Peyer's patch (tissue), 4 donors: ENCODE results near the gene RAB20.

Source experiments
- CTCF ChIP-seq, 6 experiments: fragments of 450-650 bp in 4 of 6; fragments of 200-600 bp in 2 of 6; sonication (generic) in 1 of 6; IDR thresholded peaks; one replicate each; pipeline ENCODE4 v1.5.1; 2017 to 2019; ENCODE audit warnings: antibody characterized with exemption in 6 of 6, mild to moderate bottlenecking in 3 of 6, moderate library complexity in 1 of 6
- POLR2A ChIP-seq, 2 donors: fragments of 450-650 bp; IDR thresholded peaks; one replicate each; pipeline ENCODE4 v1.5.1; 2017; ENCODE audit warnings: antibody characterized with exemption in 2 of 2, mild to moderate bottlenecking in 2 of 2, moderate library complexity in 2 of 2

- TF ChIP-seq POLR2A (IDR thresholded peaks at IDR 0.05) (no peak), CTCF (IDR thresholded peaks at IDR 0.05) (no peak)
Measured at GRCh38 chr13:110512198-110512740, 49.3 kb downstream of the RAB20 start.
